Measurements from ENCODE around the gene SOBP. TPM values are rescaled to one million over a fixed set of nuclear protein-coding genes. Genes with fewer than 3 reads are reported as not detected.

SOBP gene
- total and polyA plus RNA-seq, 2 donors (not counting 1 experiment from before 2014, with no cell fraction given), result 0.82 to 1.5 TPM

DNA sequence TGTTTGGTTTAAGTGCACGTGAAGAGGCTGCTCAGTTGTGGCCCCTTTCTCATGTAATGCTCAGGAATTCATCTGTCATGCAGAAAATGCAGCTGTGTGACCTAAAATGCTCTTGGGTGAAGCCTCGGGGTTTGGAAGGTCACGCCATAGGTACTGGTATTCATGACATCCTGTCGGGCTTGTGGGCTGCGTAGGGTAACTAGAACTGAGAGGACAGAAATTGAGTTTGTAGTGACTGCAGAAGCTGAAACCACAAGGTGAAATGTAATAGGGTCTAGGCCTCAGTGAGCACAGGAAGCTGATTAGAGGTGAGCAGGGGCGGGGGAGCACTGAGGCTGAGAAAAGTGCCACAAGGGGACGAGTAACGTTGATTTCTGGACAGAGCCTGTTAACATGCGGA lies 128.8 kb downstream of the SOBP start:
- ATAC-seq (ENCODE audit: low read depth) (peak; percentile 92), DNase-seq (peak; percentile 64)
- no peaks in the 10 kb centered on the region for H3K9me3 ChIP-seq (ENCODE audit: control extremely low read depth in 1 of 3, control insufficient read depth in 2 of 3, insufficient read depth in 1 of 3, low read length in 2 of 3)
- H3K4me1 ChIP-seq (ENCODE audit: control insufficient read depth in 2 of 2, insufficient read depth in 2 of 2, low read length in 2 of 2), result peaks cover 34 to 45% of the 10 kb centered on the region in 2 donors
- H3K4me3 Mint-ChIP-seq, result peak overlapping the region; percentile 24
- H3K9ac ChIP-seq (ENCODE audit: low read length), result peak overlapping the region; percentile 1
- H3K4me1 Mint-ChIP-seq, result peaks cover 34% of the 10 kb centered on the region
- intact Hi-C loops (cut with micrococcal nuclease), result loop anchor here (5.0 kb wide), 1 partner anchor 39 kb away; no protein-coding TSS in a partner anchor
- peak overlapping the region; percentile 3 for H2AFZ ChIP-seq (ENCODE audit: insufficient read depth, low read depth, low read length, poor library complexity, severe bottlenecking)
- H3K4me3 ChIP-seq (ENCODE audit: control extremely low read depth in 1 of 5, extremely low read depth in 1 of 5, insufficient read depth in 1 of 5, low read depth in 2 of 5, low read length in 4 of 5), result no peak overlapping the region
- H3K79me2 ChIP-seq (ENCODE audit: control insufficient read depth, insufficient read depth, low read length), result no peaks in the 10 kb centered on the region
- WGBS (ENCODE audit: insufficient coverage), result 14% methylated on average over 6 of the region's 9 CpGs
- H3K27me3 ChIP-seq (replicated peaks in 1 of 4; ENCODE audit: control extremely low read depth in 1 of 4, control insufficient read depth in 3 of 4, insufficient read depth in 4 of 4, low read length in 3 of 4), result no peaks in the 10 kb centered on the region
- no peaks in the 10 kb centered on the region for H3K9me3 Mint-ChIP-seq (ENCODE audit: insufficient read depth)
- POLR2A ChIA-PET, result no interaction called here
- H3K27ac ChIP-seq (ENCODE audit: low read length in 2 of 2), result peak overlapping the region; percentile 13 to 32
- TF ChIP-seq, protein P1, sequence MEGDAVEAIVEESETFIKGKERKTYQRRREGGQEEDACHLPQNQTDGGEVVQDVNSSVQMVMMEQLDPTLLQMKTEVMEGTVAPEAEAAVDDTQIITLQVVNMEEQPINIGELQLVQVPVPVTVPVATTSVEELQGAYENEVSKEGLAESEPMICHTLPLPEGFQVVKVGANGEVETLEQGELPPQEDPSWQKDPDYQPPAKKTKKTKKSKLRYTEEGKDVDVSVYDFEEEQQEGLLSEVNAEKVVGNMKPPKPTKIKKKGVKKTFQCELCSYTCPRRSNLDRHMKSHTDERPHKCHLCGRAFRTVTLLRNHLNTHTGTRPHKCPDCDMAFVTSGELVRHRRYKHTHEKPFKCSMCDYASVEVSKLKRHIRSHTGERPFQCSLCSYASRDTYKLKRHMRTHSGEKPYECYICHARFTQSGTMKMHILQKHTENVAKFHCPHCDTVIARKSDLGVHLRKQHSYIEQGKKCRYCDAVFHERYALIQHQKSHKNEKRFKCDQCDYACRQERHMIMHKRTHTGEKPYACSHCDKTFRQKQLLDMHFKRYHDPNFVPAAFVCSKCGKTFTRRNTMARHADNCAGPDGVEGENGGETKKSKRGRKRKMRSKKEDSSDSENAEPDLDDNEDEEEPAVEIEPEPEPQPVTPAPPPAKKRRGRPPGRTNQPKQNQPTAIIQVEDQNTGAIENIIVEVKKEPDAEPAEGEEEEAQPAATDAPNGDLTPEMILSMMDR (IDR thresholded peaks at IDR 0.05), result no peak
- no peak for TF ChIP-seq EZH2 (IDR thresholded peaks at IDR 0.05; ENCODE audit: borderline replicate concordance, insufficient read depth, low read depth, low read length, poor library complexity, severe bottlenecking)
- no peaks in the 10 kb centered on the region for H4K20me1 ChIP-seq (ENCODE audit: control insufficient read depth, insufficient read depth, low read length, poor library complexity, severe bottlenecking)
- no peaks in the 10 kb centered on the region for H3K36me3 ChIP-seq (replicated peaks in 1 of 2; ENCODE audit: control extremely low read depth in 1 of 2, control insufficient read depth in 1 of 2, extremely low read depth in 1 of 2, insufficient read depth in 2 of 2, low read length in 1 of 2)
- H3K27ac Mint-ChIP-seq, result peak overlapping the region; percentile 11
- CTCF ChIA-PET, result interaction anchor here (1.4 to 2.4 kb wide), 4 partner anchors 11 to 56 kb away, joined by 3 to 6 read pairs (median 4); no protein-coding TSS in a partner anchor
- H3K4me2 ChIP-seq (replicated peaks; ENCODE audit: low read depth, low read length, poor library complexity, severe bottlenecking), result peak overlapping the region; percentile 58
- H3K27me3 Mint-ChIP-seq, result no peaks in the 10 kb centered on the region

DNA sequence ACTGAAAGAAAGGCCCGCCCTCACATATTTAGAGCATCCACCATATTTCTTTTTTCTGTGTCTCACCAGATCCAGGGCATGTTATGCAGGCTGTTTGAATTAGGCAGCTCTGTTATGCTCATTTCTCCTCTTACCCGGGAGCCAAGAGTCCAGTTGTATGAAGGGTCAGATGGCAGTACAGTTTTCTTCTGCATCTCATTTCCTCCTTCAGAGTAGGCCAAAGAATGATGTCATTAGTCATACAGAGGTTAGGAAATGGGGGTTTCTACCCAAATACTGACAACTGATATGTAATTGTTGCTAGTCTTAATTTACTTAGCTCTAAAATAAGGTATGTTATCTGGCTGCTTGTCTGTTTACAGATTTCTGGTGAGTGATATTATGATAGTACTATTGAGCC lies 130.8 kb downstream of the SOBP start:
- Histone ChIP-seq H3K9me3 (ENCODE audit: control extremely low read depth in 1 of 3, control insufficient read depth in 2 of 3, insufficient read depth in 1 of 3, low read length in 2 of 3) (no peaks in the 10 kb centered on the region), H3K4me1 (ENCODE audit: control insufficient read depth in 2 of 2, insufficient read depth in 2 of 2, low read length in 2 of 2) (peaks cover 34 to 45% of the 10 kb centered on the region in 2 donors), H3K27me3 (replicated peaks in 1 of 4; ENCODE audit: control extremely low read depth in 1 of 4, control insufficient read depth in 3 of 4, insufficient read depth in 4 of 4, low read length in 3 of 4) (no peaks in the 10 kb centered on the region), H3K36me3 (replicated peaks in 1 of 2; ENCODE audit: control extremely low read depth in 1 of 2, control insufficient read depth in 1 of 2, extremely low read depth in 1 of 2, insufficient read depth in 2 of 2, low read length in 1 of 2) (no peaks in the 10 kb centered on the region), H3K4me3 (ENCODE audit: control extremely low read depth in 1 of 5, extremely low read depth in 1 of 5, insufficient read depth in 1 of 5, low read depth in 2 of 5, low read length in 4 of 5) (no peak overlapping the region), H3K79me2 (ENCODE audit: control insufficient read depth, insufficient read depth, low read length) (no peaks in the 10 kb centered on the region), H2AFZ (ENCODE audit: insufficient read depth, low read depth, low read length, poor library complexity, severe bottlenecking) (no peak overlapping the region), H3K27ac (ENCODE audit: low read length in 2 of 2) (no peak overlapping the region), H3K9ac (ENCODE audit: low read length) (no peak overlapping the region), H3K4me2 (replicated peaks; ENCODE audit: low read depth, low read length, poor library complexity, severe bottlenecking) (no peak overlapping the region), H4K20me1 (ENCODE audit: control insufficient read depth, insufficient read depth, low read length, poor library complexity, severe bottlenecking) (no peaks in the 10 kb centered on the region)
- intact Hi-C loops (cut with micrococcal nuclease), result no loop called here
- no peak for ATAC-seq (ENCODE audit: low read depth)
- H3K27me3 Mint-ChIP-seq, result no peaks in the 10 kb centered on the region
- WGBS (ENCODE audit: insufficient coverage), result no CpG with 5 or more reads among the region's 2 CpGs
- TF ChIP-seq, protein P1 (IDR thresholded peaks at IDR 0.05), result no peak
- TF ChIP-seq EZH2 (IDR thresholded peaks at IDR 0.05; ENCODE audit: borderline replicate concordance, insufficient read depth, low read depth, low read length, poor library complexity, severe bottlenecking), result no peak
- no peak overlapping the region for H3K27ac Mint-ChIP-seq
- POLR2A ChIA-PET, result no interaction called here
- H3K4me3 Mint-ChIP-seq, result no peak overlapping the region
- H3K4me1 Mint-ChIP-seq, result peaks cover 31% of the 10 kb centered on the region
- no peaks in the 10 kb centered on the region for H3K9me3 Mint-ChIP-seq (ENCODE audit: insufficient read depth)
- CTCF ChIA-PET, result no interaction called here
- DNase-seq, result no peak
